GM19452 (cell line): ENCODE measurements around the gene LRRC2.

ENCODE experiments used
- ATAC-seq: cut with Tn5 transposase; IDR thresholded peaks from one replicate; pipeline ENCODE4 v1.9.1; 2021; ENCODE audit not compliant: unreplicated experiment

LRRC2 gene

DNA sequence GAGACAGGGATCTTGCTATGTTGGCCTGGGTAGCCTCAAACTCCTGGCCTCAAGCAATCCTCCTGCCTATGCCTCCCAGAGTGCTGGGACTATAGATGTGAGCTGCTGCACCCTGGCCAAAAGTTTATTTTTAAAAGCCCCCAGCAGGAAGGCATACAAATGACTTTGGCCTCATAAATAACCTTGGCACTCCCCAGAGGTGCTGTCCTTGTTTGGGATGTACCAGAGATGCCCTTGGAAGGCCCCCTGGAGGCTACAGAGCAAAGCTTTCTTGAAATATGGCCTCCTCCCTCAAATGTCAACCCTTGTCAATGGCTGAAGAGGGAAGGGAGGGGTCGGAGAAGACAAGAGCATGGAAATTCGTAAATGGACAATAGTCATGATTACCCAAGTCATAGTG is 82.3 kb downstream of the LRRC2 start:
- ATAC-seq = no peak

DNA sequence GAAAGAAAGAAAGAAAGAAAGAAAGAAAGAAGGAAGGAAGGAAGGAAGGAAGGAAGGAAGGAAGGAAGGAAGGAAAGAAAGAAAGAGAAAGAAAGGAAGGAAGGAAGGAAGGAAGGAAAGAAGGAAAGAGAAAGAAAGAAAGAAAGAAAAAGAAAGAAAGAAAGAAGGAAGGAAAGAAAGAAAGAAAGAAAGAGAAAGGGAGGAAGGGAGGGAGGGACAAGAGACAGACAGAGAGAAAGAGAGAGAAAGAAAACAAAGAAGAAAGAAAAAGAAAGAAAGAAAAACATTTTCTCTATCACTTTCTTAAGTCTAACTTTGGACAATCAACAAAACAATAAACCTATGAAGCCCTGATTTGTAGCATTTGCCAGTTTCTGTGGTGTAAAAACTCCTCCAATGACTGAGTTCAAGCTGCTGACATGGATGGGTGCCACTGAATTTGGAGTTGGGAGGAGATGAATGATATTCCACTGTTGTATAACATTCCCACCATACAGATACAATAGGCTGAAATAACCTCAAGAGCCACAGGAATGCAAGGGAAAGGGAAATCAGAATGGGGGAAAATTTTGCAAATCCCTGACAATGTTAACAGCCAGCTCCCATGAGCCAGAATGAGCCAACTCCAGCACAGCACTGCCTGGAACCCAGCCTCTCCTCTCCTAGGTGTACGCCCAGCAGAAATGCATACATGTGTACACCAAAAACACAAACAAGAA is 83.3 kb downstream of the LRRC2 start:
- no peak for ATAC-seq

DNA sequence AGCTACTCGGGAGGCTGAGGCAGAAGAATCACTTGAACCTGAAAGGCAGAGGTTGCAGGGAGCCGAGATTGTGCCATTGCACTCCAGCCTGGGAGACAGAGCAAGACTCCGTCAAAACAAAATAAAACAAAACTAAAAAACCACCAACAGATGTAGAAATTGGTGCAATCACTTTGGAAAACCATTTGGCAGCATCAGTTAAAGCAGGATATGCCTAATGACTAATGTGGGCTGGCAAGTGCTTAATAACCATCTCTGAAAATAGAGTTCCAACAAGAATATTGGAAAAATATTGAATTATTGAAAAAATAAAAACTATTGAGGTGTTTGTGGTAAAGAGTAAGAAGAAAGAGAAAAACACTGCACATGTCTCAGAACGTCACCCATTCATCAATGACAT is 84.5 kb downstream of the LRRC2 start:
- ATAC-seq = no peak

DNA sequence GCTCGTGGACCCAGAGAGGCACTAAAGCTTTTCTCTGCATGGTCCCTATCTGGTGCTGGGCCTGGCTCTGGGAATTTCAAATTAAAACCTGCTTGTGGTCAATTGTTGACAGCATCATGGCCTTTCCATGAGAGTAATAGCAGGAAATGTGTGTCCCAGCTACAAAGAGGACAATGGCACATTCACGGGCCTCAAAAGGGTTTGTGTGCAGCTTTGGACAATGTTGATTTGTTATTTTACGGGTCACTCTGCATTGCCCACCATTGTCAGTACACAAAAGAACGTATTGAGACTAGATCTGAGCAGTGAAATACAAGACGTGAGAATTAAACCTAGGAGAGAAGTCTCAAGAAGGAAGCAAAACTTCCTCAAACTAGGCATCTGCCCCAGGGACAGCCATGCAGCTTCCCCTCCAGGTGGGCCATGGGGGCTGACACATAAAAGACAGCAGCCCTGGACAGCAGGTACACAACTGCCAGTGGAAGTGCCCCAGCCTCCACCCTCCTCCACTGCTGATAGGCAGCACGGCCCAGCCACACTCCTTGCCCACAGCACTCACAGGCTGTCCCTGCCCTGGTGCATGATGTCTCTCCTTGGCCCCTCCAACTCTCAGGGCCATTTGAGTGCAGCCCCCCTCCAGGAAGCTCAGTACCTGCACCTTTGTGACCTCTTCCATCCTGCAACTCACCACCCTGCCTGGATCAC is 85.5 kb downstream of the LRRC2 start:
- ATAC-seq = no peak

DNA sequence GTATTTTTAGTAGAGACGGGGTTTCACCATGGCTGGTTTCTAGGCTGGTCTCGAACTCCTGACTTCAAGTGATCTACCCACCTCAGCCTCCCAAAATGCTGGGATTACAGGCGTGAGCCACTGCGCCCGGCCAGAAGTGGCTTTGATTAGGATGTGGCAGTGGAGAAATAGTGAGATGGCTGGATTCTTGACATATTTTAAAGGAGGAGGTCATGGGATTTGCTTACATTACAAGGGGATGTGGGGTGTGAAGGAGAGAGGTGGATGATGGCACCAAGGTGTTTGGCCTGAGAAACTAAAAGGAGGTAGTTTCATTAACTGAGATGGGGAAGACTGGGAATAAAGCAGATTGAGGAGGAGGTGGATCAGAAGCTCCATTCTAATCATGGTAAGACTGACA is 86.4 kb downstream of the LRRC2 start:
- no peak for ATAC-seq

DNA sequence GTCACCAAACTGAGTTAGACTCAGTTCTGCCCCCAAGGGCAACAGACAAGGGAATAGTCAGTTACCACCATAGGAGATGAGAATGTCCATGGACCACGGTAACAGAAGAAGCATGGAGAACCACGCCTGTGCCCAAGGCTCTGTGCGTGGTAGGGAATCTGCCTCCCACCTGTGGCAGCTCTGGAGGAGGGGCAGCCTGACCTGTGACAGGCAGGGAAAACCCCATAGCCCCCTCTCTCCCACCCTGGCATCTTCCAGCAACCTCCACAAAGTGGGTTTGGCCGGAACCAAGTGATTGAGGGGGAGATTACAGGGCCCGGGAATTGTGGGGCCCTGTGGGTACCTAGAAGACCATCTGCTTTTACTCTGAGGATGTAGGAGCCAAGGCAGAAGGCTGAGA is 87.1 kb downstream of the LRRC2 start:
- no peak for ATAC-seq

DNA sequence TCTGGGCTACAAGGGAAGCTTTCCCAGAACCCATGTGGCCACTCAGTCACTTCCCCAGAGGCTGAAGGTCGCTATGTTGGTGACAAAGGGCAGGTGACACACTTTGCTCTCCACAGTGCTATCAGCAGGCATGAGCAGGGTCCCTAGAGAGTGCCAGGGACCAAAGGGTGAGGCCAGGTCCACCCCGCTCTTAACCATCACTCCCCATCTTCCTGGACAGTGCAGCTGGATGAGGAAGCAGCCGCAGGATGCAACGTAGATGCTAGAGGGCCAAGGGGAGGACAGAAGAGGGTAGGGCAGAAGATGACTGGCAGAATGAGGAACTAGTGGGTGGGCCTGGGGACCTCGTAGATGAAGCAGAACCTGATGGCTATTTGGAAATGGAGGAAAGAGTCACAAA is 87.8 kb downstream of the LRRC2 start:
- ATAC-seq = no peak

DNA sequence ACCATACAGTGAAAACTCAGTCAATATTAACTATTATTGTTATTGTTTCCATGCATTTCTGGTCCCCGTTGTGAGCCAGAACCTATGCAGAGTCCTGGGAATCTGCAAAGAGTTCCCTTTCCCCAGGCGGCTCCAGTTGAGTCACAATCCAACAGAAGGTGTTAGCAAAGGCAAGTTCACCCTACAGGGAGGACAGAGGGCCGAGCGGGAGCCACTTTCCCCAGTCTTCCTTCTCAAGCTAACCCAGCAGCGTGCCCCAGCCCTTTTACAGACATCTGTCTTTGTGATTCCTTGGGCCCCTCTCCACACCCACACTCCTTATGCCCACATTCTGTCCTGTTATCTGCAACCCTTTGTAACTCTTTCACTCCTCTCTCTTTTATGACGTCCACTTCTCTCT is 88.3 kb downstream of the LRRC2 start:
- no peak for ATAC-seq

DNA sequence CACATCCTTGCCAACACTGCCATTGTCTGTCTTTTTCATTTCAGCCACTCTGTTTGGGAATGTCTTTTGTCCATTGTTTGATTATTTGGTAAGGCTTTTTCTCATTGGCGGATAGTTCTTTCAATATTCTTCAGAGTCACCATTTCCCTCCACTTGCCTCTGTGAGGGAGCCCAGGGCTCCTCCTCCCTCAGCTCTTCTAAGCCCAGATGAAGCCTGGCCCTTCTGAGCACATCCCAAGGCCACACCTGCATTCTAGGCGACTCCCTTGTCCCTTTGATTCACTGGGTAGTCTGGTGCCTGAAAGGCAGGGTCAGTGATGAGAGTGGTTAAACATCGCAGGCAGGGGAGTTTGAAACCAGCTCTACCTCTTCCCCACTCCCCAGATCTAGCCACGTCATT is 89.0 kb downstream of the LRRC2 start:
- no peak for ATAC-seq

DNA sequence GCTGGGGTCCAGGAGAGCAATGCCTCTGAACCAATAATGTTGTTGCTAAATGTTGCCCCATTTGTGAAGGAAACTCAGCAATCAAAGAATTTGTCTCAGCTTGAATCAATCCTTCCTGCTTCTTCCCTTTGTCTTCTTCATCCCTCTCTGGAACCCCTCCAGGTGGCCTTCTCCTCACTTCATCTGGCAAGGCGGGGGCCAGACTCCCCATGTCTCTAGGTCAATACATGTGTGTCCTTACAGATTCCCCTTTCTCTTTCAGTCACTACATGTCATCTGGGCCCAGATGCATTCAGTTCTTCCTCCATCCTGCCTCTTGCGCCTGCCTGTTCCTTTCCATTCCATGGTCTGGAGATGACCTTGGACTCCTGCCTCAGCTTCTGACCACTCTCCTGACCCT is 93.4 kb downstream of the LRRC2 start:
- ATAC-seq = no peak

DNA sequence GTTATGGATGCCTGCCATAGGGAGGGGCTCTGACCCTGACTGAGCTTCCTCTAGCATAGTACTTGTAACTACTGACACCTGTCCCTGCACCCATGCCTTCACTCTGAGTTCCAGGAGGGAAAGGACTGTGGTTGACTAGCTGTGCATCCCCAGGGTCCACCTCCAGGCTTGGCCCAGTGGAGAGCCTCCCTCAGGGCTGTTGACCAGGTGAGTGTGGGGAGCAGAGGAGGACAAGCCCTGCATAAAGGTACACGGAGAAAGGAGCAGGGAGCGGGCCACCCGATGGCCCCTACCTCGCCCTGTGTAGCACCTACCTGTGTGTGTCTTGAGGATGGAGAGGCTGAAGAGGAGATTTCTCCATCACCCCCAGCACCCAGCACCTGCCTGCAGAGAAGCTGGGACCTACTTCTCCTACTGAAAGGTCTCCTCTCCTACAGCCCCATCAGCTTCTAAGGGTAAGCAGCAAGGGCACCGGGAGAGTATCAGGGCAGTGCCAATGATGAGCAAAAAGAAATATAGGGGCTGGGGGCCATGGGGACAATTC is 94.7 kb downstream of the LRRC2 start:
- ATAC-seq = no peak

DNA sequence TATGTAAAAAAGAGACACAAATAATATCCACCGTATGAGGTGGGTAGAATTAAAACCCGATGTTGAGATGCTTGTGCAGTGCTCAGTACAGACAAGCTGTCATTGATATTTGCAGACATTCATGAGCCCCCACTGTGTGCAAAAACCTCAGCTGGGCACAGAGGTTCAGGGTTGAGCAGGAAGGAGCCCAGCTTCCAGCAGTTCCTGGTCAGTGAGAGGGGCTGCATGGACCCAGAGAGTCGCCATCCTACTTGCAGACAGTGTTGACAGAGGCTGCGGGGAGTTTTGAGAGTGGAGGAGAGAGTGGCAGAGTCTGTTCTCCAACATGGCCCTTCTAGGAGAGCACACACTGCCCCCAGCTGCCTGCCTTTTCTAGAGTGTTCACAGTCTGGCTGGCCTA is 95.3 kb downstream of the LRRC2 start:
- no peak for ATAC-seq

DNA sequence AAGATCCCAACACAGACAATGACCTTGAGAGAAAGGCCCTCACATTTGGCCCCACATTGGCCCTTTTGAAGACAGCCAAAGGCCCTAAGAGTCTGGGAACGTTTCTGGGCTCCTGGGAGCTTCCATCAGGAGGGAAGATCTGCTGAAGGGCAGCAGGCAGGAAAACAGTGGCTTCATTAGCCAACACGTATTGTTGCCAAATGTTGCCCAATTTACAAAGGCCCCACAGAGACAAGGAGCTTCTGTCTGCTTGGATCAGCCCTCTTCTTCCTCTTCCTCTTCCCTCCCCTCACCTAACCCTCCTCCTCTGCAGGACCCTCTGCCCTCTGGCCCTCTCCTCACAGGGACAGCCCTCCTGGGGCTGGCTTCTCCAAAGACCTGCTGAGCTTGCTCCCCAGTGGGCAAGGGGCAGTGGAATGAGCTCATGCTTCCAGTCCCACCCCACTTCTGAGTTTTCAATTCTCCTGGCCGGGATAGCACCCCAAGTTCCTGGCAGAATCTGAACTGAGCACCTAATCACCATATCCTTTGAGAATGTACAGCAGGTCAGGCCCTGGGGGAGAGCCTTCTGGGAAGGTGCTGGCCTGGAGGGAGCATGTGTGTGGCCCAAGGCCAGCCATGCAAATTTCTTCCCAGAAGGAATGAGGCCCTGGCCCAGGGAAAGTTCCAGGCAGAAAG is 96.3 kb downstream of the LRRC2 start:
- ATAC-seq = no peak

DNA sequence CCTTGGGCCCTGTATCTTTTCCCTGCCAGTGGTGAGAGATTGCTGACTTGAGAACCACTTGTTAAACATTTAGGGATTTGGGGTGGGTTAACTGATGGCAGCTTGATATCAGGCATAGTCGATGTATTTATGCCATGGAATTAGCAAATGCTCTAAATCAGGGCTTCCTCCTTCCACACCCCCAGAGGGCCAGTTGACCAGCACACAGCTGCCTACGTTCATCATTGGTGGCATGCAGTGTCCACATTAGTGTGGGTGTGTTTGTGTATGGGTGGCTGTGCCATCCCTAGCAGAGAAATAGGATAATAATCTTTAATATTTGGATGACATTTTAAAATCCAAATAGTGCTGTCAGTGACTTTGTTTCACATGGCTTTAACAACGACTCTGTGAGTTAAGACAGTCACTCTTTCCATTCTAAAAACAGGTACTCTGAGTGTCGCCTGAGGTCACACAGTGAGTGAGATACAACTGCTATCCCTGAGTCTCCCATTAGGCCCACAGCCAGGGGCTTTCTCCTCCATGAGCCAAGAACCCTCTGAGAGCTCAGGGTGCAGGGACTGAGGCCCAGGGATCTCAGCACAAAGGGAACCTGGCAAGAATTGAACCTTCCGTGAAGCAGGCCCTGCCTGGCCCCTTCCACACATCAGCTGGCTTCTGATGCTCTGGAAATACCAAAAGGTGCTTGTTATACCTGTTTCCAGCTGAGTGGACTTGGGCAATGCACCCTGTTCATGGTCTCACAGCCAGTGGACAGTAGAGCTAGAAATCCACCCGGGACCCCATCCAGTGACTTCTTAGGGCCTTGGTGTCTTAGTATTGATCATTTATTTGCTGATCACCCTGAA is 97.1 kb downstream of the LRRC2 start:
- no peak for ATAC-seq

DNA sequence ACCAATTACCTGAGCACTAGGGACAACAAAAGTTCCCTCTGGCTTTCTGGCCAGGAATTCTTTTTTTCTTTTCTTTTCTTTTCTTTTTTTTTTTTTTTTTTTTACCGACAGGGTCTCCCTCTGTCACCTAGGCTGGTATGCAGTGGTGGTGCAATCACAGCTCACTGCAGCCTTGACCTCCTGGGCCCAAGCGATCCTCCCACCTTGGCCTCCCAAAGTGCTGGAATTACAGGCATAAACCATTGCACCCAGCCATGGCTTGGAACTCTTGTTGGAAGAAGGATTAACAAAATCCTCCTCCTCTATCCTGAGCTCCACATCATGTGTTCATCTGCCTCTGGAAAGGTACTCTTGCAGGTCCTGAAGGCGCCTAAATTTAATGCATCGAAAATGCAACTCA is 98.5 kb downstream of the LRRC2 start:
- ATAC-seq = no peak

DNA sequence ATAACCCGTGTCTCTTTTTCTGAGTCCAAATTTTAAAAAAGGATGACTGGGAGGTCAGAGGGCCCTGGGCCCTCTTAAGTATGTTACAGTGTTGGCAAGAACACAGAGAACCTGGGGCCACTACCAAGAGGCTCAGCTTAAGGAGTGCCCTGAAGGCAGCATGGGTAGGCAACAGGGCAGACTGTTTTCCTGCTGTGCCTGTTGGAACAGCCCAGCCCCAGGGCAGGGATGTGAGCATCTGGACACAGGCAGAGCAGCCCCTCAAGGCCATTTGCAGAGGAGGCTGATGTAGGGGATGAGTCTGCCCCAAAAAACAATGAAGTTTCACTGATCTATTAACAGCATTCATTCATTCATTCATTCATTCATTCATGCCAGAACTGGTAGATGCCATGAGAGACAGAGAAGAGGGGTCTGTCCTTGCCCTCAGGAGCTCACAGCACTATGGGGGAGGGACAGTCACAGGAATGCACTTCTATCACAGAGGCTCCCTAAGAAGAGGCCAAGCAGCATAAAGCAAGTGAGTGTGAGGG is 99.2 kb downstream of the LRRC2 start:
- ATAC-seq = no peak

DNA sequence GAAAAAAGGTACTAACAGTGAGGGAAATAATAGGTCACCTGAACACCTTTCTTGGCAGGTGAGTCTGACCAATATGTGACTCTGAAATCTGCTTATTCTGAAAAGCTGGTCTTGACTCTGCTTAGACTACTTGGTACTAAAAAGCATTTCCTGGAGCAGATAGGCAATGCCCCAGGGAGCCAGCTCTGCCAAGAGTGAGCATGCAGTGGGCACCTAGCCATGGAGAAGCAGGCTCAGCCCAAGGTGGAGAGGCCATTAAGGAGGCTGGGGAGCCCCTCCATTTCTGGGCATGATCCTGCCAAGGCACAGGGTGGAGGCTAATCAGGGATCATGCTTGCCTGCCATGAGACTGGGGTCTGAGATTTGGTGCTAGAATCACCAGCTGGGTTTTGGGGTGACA is 99.8 kb downstream of the LRRC2 start:
- ATAC-seq = no peak
